Choroid plexus epithelial cell (primary cell): ENCODE measurements around the gene FAM13B.
"Not testable (repeated sequence)": the region's sequence is repeated elsewhere in the genome, so short reads cannot be mapped to it uniquely, and the experiment has no call there.

Experiments
- DNase-seq: peaks from one replicate; pipeline ENCODE4 v3.0.0-alpha.2; 2010; ENCODE audit warnings: low read depth
- H3K4me3 ChIP-seq: 2 replicates; pipeline ENCODE4 v1.5.1; 2011; ENCODE audit warnings: low read depth, mild to moderate bottlenecking, control low read depth, low read length, moderate library complexity
- TF ChIP-seq, protein P1 (sequence below): conservative IDR thresholded peaks from 2 replicates; pipeline ENCODE4 v1.5.1; 2011; ENCODE audit warnings: low read depth, mild to moderate bottlenecking, control low read depth, inconsistent platforms, low read length, moderate library complexity

The FAM13B gene

GRCh38 chr5:138067945-138068344, 35.1 kb upstream of the FAM13B start:
- no peak overlapping the region for H3K4me3 ChIP-seq
- DNase-seq = no peak
- TF ChIP-seq, protein P1, sequence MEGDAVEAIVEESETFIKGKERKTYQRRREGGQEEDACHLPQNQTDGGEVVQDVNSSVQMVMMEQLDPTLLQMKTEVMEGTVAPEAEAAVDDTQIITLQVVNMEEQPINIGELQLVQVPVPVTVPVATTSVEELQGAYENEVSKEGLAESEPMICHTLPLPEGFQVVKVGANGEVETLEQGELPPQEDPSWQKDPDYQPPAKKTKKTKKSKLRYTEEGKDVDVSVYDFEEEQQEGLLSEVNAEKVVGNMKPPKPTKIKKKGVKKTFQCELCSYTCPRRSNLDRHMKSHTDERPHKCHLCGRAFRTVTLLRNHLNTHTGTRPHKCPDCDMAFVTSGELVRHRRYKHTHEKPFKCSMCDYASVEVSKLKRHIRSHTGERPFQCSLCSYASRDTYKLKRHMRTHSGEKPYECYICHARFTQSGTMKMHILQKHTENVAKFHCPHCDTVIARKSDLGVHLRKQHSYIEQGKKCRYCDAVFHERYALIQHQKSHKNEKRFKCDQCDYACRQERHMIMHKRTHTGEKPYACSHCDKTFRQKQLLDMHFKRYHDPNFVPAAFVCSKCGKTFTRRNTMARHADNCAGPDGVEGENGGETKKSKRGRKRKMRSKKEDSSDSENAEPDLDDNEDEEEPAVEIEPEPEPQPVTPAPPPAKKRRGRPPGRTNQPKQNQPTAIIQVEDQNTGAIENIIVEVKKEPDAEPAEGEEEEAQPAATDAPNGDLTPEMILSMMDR = no peak

GRCh38 chr5:138065102-138065501, 32.2 kb upstream of the FAM13B start:
- no peak for DNase-seq
- H3K4me3 ChIP-seq = no peak overlapping the region
- TF ChIP-seq, protein P1 = peak; percentile 50

DNA sequence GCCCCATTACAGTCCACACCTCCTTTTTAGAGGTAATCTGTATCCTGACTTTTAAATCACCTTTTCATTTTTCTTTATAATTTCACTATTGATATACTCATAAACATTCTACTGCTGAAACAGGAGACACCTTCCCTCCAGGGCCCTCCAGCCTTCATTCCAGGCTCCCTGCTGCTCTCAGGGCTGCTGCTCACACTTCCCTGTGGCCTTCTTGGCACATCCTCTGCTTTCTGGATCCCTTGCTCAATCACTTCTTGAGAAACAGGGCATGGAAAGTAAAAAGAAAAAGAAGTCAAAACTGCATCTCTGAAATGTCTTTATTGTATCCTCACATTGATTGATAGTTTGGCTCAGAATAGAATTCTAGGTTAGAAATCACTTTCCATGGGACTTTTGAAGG, 31.6 kb upstream of the FAM13B start:
- H3K4me3 ChIP-seq = no peak overlapping the region
- TF ChIP-seq, protein P1 = no peak
- DNase-seq = peak; percentile 36

DNA sequence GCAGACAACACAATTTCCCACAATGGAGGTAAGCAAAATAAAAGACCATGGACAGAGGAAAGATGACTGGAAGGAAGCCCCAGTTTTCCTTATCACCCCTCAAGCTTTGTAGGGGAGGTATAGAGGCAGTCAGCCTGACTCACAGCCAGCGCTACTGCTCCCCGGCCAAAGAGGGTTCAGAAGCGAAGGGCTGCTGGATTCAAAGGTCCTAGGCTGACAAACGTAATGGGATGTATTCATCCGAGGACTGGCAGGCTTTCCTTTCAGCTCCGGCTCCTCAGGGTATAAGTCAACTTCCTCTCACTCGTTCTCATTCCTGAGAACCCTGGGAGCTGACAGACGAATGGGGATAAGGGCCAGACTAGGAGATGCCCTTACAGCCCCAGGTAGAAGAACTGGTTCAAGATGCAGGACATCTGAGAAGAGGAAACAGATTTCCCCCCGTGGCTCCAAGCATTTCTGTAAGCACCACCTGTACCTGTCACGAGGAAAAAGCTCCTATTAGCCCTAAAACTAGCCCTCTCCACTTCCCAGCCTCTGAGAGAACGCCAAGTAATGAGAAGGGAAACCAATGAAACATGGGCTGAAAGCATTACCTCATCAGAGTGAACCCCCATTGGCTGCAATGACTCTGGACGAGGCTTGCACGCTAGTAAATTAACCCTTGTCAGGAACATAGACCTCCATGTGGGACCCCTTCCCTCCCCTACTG, 22.1 kb upstream of the FAM13B start:
- peak; percentile 15 for DNase-seq
- TF ChIP-seq, protein P1 = no peak
- peak overlapping the region; percentile 14 for H3K4me3 ChIP-seq

- DNase-seq = no peak
- no peak overlapping the region for H3K4me3 ChIP-seq
- TF ChIP-seq, protein P1 = no peak
Observed at GRCh38 chr5:138054206-138054605, 21.3 kb upstream of the FAM13B start.

GRCh38 chr5:138053554-138053953, 20.7 kb upstream of the FAM13B start:
- DNase-seq = no peak
- TF ChIP-seq, protein P1 = no peak

GRCh38 chr5:138052718-138053117, 19.8 kb upstream of the FAM13B start:
- not testable (repeated sequence) for DNase-seq, H3K4me3 ChIP-seq

More at GRCh38 chr5:138053554-138053953, 20.7 kb upstream of the FAM13B start:
- no peak overlapping the region for H3K4me3 ChIP-seq
